Measurements from ENCODE around the gene ACAN. TPM values are rescaled to one million over a fixed set of nuclear protein-coding genes. Genes with fewer than 3 reads are reported as not detected.

The ACAN gene
- total RNA-seq, 1 donor from 2014 or later, result 113 TPM

GRCh38 chr15:88877906-88878305 lies 74.7 kb downstream of the ACAN start:
- DNase-seq (ENCODE audit: low spot score in 2 of 2), result no peak
- peaks cover 4 to 58% of the 10 kb centered on the region in 2 donors for H3K36me3 ChIP-seq
- H3K4me1 ChIP-seq, result peaks cover 0 to 10% of the 10 kb centered on the region in 2 donors
- H3K4me3 ChIP-seq, result no peak overlapping the region
- intact Hi-C loops (cut with DNase I), result loop anchor here (5.0 kb wide), 1 partner anchor 221 kb away; no protein-coding TSS in a partner anchor
- no peaks in the 10 kb centered on the region for H3K27me3 ChIP-seq
- H3K9me3 ChIP-seq, result no peaks in the 10 kb centered on the region
- no peak overlapping the region for H3K27ac ChIP-seq
- TF ChIP-seq, protein P1, sequence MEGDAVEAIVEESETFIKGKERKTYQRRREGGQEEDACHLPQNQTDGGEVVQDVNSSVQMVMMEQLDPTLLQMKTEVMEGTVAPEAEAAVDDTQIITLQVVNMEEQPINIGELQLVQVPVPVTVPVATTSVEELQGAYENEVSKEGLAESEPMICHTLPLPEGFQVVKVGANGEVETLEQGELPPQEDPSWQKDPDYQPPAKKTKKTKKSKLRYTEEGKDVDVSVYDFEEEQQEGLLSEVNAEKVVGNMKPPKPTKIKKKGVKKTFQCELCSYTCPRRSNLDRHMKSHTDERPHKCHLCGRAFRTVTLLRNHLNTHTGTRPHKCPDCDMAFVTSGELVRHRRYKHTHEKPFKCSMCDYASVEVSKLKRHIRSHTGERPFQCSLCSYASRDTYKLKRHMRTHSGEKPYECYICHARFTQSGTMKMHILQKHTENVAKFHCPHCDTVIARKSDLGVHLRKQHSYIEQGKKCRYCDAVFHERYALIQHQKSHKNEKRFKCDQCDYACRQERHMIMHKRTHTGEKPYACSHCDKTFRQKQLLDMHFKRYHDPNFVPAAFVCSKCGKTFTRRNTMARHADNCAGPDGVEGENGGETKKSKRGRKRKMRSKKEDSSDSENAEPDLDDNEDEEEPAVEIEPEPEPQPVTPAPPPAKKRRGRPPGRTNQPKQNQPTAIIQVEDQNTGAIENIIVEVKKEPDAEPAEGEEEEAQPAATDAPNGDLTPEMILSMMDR (IDR thresholded peaks at IDR 0.05), result no peak

DNA sequence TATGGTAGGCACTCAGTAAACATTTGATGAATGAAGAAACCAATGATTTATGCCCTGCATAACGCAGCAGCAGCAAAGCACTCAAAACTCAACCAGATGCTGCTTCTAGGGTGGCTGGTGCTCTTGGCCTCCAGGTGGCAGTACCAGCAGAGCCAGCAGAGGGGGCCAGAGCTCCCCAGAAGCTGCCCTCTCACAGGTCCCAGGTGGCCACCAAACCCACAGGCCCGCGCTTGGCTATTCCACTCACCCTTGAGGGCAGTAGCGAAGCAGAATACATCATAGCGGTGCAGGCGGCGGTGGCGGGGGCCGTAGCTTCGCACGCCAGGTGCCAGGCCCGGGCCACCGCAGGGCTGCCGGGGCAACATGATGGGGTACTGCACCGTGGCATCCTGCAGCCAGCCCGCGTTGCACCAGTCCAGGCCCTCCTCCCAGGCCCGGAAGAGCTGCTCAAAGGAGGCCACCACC lies 75.5 kb downstream of the ACAN start:
- H3K4me1 ChIP-seq, result peaks cover 0 to 10% of the 10 kb centered on the region in 2 donors
- no peak for DNase-seq (ENCODE audit: low spot score in 2 of 2)
- H3K27ac ChIP-seq, result no peak overlapping the region
- intact Hi-C loops (cut with DNase I), result loop anchor here (5.0 kb wide), 1 partner anchor 221 kb away; no protein-coding TSS in a partner anchor
- TF ChIP-seq, protein P1 (IDR thresholded peaks at IDR 0.05), result peak; percentile 23 to 56 (median 29)
- no peak overlapping the region for H3K4me3 ChIP-seq
- no peaks in the 10 kb centered on the region for H3K9me3 ChIP-seq
- peaks cover 4 to 64% of the 10 kb centered on the region in 2 donors for H3K36me3 ChIP-seq
- no peaks in the 10 kb centered on the region for H3K27me3 ChIP-seq

GRCh38 chr15:88880944-88881740 lies 77.9 kb downstream of the ACAN start:
- no peaks in the 10 kb centered on the region for H3K27me3 ChIP-seq
- H3K9me3 ChIP-seq, result no peaks in the 10 kb centered on the region
- no peaks in the 10 kb centered on the region for H3K4me1 ChIP-seq
- peaks cover 4 to 80% of the 10 kb centered on the region in 2 donors for H3K36me3 ChIP-seq
- no peak for DNase-seq (ENCODE audit: low spot score in 2 of 2)
- intact Hi-C loops (cut with DNase I), result no loop called here
- H3K27ac ChIP-seq, result no peak overlapping the region
- TF ChIP-seq, protein P1 (IDR thresholded peaks at IDR 0.05), result no peak
- H3K4me3 ChIP-seq, result no peak overlapping the region

GRCh38 chr15:88881775-88882174 lies 78.5 kb downstream of the ACAN start:
- intact Hi-C loops (cut with DNase I), result no loop called here
- H3K36me3 ChIP-seq, result peaks cover 6 to 79% of the 10 kb centered on the region in 2 donors
- no peak for DNase-seq (ENCODE audit: low spot score in 2 of 2)
- H3K27me3 ChIP-seq, result no peaks in the 10 kb centered on the region
- H3K4me1 ChIP-seq, result no peaks in the 10 kb centered on the region
- no peak overlapping the region for H3K27ac ChIP-seq
- TF ChIP-seq, protein P1 (IDR thresholded peaks at IDR 0.05), result no peak
- no peaks in the 10 kb centered on the region for H3K9me3 ChIP-seq
- no peak overlapping the region for H3K4me3 ChIP-seq

DNA sequence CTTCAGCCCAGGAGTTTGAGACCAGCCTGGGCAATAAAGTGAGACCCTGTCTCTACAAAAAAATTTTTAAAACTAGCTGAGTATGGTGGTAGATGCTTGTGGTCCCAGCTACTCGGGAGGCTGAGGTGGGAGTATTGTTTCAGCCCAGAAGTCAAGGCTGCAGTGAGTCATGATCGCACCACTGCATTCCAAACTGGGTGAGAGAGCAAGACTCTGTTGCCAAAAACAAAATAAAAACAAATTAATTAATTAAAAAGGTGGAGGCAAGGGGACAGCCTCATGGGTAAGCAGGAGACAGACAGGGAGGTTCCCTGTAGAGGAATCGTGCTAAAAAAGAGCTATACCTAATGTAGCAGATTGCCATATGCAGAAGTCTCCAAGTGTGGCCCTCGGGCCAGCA lies 79.5 kb downstream of the ACAN start:
- intact Hi-C loops (cut with DNase I), result no loop called here
- no peaks in the 10 kb centered on the region for H3K27me3 ChIP-seq

More for the DNA sequence above, 79.5 kb downstream of the ACAN start:
- H3K36me3 ChIP-seq, result peaks cover 12 to 76% of the 10 kb centered on the region in 2 donors
- H3K9me3 ChIP-seq, result no peaks in the 10 kb centered on the region
- H3K4me3 ChIP-seq, result no peak overlapping the region
- DNase-seq (ENCODE audit: low spot score in 2 of 2), result no peak
- TF ChIP-seq, protein P1 (IDR thresholded peaks at IDR 0.05), result no peak
- H3K4me1 ChIP-seq, result no peaks in the 10 kb centered on the region
- no peak overlapping the region for H3K27ac ChIP-seq

Data from ascending aorta (tissue), 2 donors.